ENCODE results near the gene MFSD12.
"Not testable (repeated sequence)": the region's sequence is repeated elsewhere in the genome, so short reads cannot be mapped to it uniquely, and the experiment has no call there.

Gene MFSD12

GRCh38 chr19:3581792-3582191, 24.4 kb upstream of the MFSD12 start:
- H3K4me2 ChIP-seq (ENCODE audit: low read length); H3K4me3 ChIP-seq (ENCODE audit: low read length); H3K9ac ChIP-seq (ENCODE audit: low read depth, low read length); H3K9me3 ChIP-seq (replicated peaks; ENCODE audit: low read length); H3K36me3 ChIP-seq (ENCODE audit: insufficient read depth, low read length): not testable (repeated sequence)
- Histone ChIP-seq H3K4me1 (ENCODE audit: control insufficient read depth, insufficient read depth, low read length) (peaks cover 19% of the 10 kb centered on the region), H3K27me3 (ENCODE audit: control insufficient read depth, insufficient read depth, low read length) (peaks cover 18% of the 10 kb centered on the region)

DNA sequence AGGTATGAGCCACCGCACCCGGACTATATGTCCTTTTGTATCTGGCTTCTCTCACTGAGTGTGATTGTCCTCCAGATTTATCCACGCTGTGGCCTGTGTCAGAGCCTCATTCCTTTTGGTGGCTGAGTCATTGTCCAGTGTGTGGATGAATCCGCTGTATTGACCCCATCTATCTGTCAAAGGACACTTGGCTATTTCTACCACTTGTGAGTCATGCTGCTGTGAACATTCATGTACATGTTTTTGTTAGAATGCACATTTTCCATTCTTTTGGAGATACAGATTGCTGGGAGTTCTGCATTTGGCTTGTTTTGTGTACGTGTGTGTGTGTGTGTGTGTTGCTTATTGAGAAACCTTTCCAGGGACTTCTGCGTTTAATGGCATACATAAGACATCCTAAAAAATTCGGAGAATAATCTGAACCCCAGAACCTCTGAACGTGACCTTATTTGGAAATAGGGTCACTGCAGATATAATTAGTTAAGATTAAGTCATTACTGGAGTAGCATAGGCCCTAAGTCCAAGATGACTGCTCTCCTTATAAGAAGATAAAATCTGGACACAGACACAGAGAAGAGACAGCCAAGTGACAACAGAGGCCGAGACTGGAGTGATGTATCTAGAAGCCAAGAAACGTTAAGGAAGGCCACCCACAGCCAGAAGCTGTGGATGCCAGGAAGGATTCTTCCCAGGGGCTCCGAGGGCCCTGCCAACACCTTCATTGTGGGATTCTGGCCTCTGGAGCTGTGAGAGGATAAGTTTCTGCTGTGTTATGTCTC, 23.0 kb upstream of the MFSD12 start:
- Histone ChIP-seq H3K36me3 (ENCODE audit: insufficient read depth, low read length) (peaks cover 10% of the 10 kb centered on the region), H3K9ac (ENCODE audit: low read depth, low read length) (peak overlapping the region; percentile 3), H3K4me1 (ENCODE audit: control insufficient read depth, insufficient read depth, low read length) (peaks cover 15% of the 10 kb centered on the region), H3K4me3 (ENCODE audit: low read length) (no peak overlapping the region), H3K27me3 (ENCODE audit: control insufficient read depth, insufficient read depth, low read length) (peaks cover 5% of the 10 kb centered on the region), H3K9me3 (replicated peaks; ENCODE audit: low read length) (no peaks in the 10 kb centered on the region), H3K4me2 (ENCODE audit: low read length) (peak overlapping the region; percentile 44)

DNA sequence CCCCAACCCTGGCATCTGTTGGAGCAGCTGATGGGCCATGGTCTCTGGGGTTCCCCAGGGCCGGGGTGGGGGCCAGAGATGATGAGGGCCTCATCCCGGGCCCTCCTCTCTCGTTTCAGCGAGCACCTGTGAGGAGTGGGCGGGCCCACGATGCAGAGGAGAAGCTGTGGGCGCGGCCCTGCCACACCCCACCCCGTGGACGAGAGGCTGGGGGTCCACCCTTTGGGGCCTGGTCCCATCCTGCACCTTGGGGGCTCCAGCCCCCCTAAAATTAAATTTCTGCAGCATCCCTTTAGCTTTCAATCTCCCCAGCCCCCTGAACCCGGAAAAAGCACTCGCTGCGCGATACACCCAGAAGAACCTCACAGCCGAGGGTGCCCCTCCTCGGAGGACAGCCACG, 21.0 kb upstream of the MFSD12 start:
- Histone ChIP-seq H3K9me3 (replicated peaks; ENCODE audit: low read length) (no peaks in the 10 kb centered on the region), H3K4me2 (ENCODE audit: low read length) (no peak overlapping the region), H3K4me1 (ENCODE audit: control insufficient read depth, insufficient read depth, low read length) (peaks cover 13% of the 10 kb centered on the region), H3K36me3 (ENCODE audit: insufficient read depth, low read length) (peaks cover 19% of the 10 kb centered on the region), H3K9ac (ENCODE audit: low read depth, low read length) (no peak overlapping the region), H3K4me3 (ENCODE audit: low read length) (no peak overlapping the region), H3K27me3 (ENCODE audit: control insufficient read depth, insufficient read depth, low read length) (no peaks in the 10 kb centered on the region)

DNA sequence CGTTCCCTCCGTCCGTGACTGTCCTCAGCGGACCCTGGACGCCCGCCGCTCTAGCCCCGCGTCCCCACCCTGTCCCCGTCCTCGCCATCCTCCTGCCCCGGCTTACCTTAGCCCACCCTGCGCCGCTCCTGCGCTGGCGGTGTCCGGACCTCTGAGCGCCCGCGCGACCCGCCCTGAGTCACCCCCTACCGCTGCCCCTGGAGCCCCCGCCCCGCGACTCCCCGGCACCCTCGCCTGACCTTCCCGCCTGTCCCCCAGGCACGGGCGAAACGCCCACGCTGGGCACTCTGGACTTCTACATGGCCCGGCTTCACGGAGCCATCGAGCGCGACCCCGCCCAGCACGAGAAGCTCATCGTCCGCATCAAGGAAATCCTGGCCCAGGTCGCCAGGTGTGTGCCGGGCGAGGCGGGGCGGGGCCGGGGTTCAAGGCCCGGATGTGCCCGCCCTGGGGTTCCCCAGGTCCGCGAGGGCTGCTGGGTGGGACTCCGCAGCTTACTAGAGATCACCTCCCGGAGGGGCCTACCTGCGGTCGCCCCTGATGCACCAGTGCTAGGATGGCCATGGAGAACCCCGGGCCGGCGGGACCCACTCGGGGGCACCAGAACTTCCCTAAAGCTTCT, 20.4 kb upstream of the MFSD12 start:
- Histone ChIP-seq H3K27me3 (ENCODE audit: control insufficient read depth, insufficient read depth, low read length) (no peaks in the 10 kb centered on the region), H3K4me3 (ENCODE audit: low read length) (no peak overlapping the region), H3K9ac (ENCODE audit: low read depth, low read length) (no peak overlapping the region), H3K4me1 (ENCODE audit: control insufficient read depth, insufficient read depth, low read length) (peaks cover 13% of the 10 kb centered on the region), H3K36me3 (ENCODE audit: insufficient read depth, low read length) (peaks cover 19% of the 10 kb centered on the region), H3K9me3 (replicated peaks; ENCODE audit: low read length) (no peaks in the 10 kb centered on the region), H3K4me2 (ENCODE audit: low read length) (no peak overlapping the region)

- no peaks in the 10 kb centered on the region for H3K27me3 ChIP-seq (ENCODE audit: control insufficient read depth, insufficient read depth, low read length)
- peaks cover 17% of the 10 kb centered on the region for H3K4me1 ChIP-seq (ENCODE audit: control insufficient read depth, insufficient read depth, low read length)
- peak overlapping the region; percentile 19 for H3K4me2 ChIP-seq (ENCODE audit: low read length)
- H3K4me3 ChIP-seq (ENCODE audit: low read length) = peak overlapping the region; percentile 28
- no peaks in the 10 kb centered on the region for H3K9me3 ChIP-seq (replicated peaks; ENCODE audit: low read length)
- no peak overlapping the region for H3K9ac ChIP-seq (ENCODE audit: low read depth, low read length)
- peaks cover 19% of the 10 kb centered on the region for H3K36me3 ChIP-seq (ENCODE audit: insufficient read depth, low read length)
Observed at GRCh38 chr19:3576696-3577443, 19.5 kb upstream of the MFSD12 start.

DNA sequence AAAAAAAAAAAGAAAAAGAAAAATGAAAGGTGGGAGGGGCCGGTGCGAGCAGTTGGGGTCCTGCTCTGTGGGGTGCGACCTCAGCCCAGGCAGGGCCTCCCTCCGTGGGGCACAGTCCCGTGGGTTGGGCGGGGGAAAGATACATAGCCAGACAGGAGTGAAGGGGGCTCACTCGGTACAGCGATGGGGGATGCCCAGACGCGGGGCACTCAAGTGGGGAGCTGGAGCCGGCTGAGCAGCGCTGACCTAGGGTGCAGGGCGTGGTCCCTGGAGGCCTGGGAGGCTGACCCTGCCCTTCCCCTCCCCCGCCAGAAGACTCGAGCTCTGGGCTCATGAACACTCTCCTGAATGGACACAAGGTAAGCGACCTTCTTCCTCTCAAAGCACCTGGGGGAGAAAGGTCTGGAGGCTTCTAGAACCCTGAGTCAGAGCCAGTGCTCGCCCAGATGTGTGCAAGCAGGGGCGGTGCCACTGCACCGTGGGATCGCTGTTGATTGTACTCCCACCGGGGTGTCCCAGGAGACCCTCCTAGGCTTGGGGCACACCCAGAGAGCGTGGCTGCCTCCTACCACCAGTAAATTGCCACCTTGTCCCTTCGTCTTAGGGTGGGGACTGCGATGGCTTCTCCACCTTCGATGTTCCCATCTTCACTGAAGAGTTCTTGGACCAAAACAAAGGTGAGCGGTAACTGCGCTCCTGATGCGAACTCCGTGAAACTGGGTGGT, 18.7 kb upstream of the MFSD12 start:
- Histone ChIP-seq H3K36me3 (ENCODE audit: insufficient read depth, low read length) (peaks cover 19% of the 10 kb centered on the region), H3K9me3 (replicated peaks; ENCODE audit: low read length) (no peaks in the 10 kb centered on the region), H3K4me1 (ENCODE audit: control insufficient read depth, insufficient read depth, low read length) (peaks cover 17% of the 10 kb centered on the region), H3K4me3 (ENCODE audit: low read length) (no peak overlapping the region), H3K9ac (ENCODE audit: low read depth, low read length) (no peak overlapping the region), H3K27me3 (ENCODE audit: control insufficient read depth, insufficient read depth, low read length) (no peaks in the 10 kb centered on the region), H3K4me2 (ENCODE audit: low read length) (no peak overlapping the region)

DNA sequence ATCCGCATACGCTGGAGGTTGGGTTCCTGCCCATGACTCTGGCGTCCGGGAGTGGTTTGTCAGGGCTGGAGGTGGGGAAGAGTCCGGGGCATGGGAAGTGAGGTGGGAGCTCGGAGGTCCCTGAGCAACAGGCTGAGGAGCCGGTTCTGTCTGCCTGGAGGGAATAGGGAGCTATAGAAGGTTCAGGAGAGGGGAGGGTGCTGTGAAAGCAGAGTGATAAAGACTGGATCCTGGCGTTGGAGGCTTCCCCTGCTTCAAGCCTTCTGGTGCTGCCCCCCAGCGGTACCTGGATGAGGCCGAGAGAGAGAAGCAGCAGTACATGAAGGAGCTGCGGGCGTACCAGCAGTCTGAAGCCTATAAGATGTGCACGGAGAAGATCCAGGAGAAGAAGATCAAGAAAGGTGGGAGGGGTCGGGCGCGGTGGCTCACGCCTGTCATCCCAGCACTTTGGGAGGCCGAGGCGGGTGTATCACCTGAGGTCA, 17.9 kb upstream of the MFSD12 start:
- H3K36me3 ChIP-seq (ENCODE audit: insufficient read depth, low read length) = peaks cover 19% of the 10 kb centered on the region
- no peaks in the 10 kb centered on the region for H3K9me3 ChIP-seq (replicated peaks; ENCODE audit: low read length)
- H3K4me2 ChIP-seq (ENCODE audit: low read length) = no peak overlapping the region
- no peaks in the 10 kb centered on the region for H3K27me3 ChIP-seq (ENCODE audit: control insufficient read depth, insufficient read depth, low read length)
- H3K9ac ChIP-seq (ENCODE audit: low read depth, low read length) = no peak overlapping the region
- H3K4me1 ChIP-seq (ENCODE audit: control insufficient read depth, insufficient read depth, low read length) = peaks cover 11% of the 10 kb centered on the region
- no peak overlapping the region for H3K4me3 ChIP-seq (ENCODE audit: low read length)

DNA sequence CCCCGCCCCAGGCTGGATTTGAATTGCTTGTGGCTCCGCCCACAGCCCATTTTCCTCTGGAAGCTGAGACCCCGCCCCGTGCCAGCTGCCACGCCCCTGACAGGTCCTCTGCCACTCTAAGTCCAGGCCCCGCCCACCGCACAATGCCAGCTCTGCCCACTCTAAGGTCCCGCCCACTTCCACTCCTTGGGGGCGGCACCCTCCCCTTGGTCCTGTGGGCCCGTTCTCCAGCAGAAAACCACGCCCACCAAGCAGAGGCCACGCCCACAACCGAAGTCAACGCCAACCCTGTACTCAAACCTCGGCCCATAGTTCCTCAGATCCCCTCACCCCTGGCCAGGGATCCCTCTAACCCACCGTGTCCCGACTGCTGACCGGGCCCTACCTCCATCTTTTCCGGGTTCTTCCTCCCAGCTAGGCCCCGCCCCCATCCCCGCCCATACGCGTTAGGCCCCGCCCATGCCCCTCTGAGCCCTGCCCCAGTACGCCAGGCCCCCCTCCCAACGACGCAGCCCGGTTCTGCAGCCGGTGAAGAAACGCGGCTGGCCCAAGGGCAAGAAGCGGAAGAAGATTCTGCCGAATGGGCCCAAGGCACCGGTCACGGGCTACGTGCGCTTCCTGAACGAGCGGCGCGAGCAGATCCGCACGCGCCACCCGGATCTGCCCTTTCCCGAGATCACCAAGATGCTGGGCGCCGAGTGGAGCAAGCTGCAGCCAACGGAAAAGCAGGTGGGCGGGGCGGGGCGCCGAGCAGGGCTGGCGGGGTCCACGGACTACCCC, 16.7 kb upstream of the MFSD12 start:
- Histone ChIP-seq H3K4me2 (ENCODE audit: low read length) (peak overlapping the region; percentile 96), H3K36me3 (ENCODE audit: insufficient read depth, low read length) (peaks cover 19% of the 10 kb centered on the region), H3K9ac (ENCODE audit: low read depth, low read length) (peak overlapping the region; percentile 92), H3K9me3 (replicated peaks; ENCODE audit: low read length) (no peaks in the 10 kb centered on the region), H3K27me3 (ENCODE audit: control insufficient read depth, insufficient read depth, low read length) (no peaks in the 10 kb centered on the region), H3K4me1 (ENCODE audit: control insufficient read depth, insufficient read depth, low read length) (peaks cover 5% of the 10 kb centered on the region), H3K4me3 (ENCODE audit: low read length) (peak overlapping the region; percentile 99)

- H3K4me2 ChIP-seq (ENCODE audit: low read length) = peak overlapping the region; percentile 96
- peaks cover 5% of the 10 kb centered on the region for H3K4me1 ChIP-seq (ENCODE audit: control insufficient read depth, insufficient read depth, low read length)
- peak overlapping the region; percentile 92 for H3K9ac ChIP-seq (ENCODE audit: low read depth, low read length)
- H3K4me3 ChIP-seq (ENCODE audit: low read length) = peak overlapping the region; percentile 99
- no peaks in the 10 kb centered on the region for H3K27me3 ChIP-seq (ENCODE audit: control insufficient read depth, insufficient read depth, low read length)
- peaks cover 19% of the 10 kb centered on the region for H3K36me3 ChIP-seq (ENCODE audit: insufficient read depth, low read length)
- H3K9me3 ChIP-seq (replicated peaks; ENCODE audit: low read length) = no peaks in the 10 kb centered on the region
Observed at GRCh38 chr19:3573162-3573857, 15.9 kb upstream of the MFSD12 start.

- Histone ChIP-seq H3K27me3 (ENCODE audit: control insufficient read depth, insufficient read depth, low read length) (no peaks in the 10 kb centered on the region), H3K4me3 (ENCODE audit: low read length) (peak within 1 kb of the TSS; percentile 99), H3K4me2 (ENCODE audit: low read length) (peak within 1 kb of the TSS; percentile 96), H3K4me1 (ENCODE audit: control insufficient read depth, insufficient read depth, low read length) (peaks cover 5% of the 10 kb centered on the region), H3K9ac (ENCODE audit: low read depth, low read length) (peak within 1 kb of the TSS; percentile 92), H3K9me3 (replicated peaks; ENCODE audit: low read length) (no peaks in the 10 kb centered on the region), H3K36me3 (ENCODE audit: insufficient read depth, low read length) (peaks cover 19% of the 10 kb centered on the region)
Observed at GRCh38 chr19:3572855-3573161, 15.4 kb upstream of the MFSD12 start, which contains the start of gene HMG20B. Gene HMG20B (plus strand): TSS chr19:3572944. CDS start chr19:3573310, 366 bp downstream.

All from skeletal muscle satellite cell (primary cell).